NCI-H1417 treated with DMSO at 0.1 percent for 48 hours (cell line): ENCODE measurements around the gene CHAC1.
"Not testable (repeated sequence)": the region's sequence is repeated elsewhere in the genome, so short reads cannot be mapped to it uniquely, and the experiment has no call there.

ENCODE experiments used
- DNase-seq: peaks from one replicate; lab custom pipeline; 2025; lab: John Stamatoyannopoulos, UW

CHAC1 gene

GRCh38 chr15:40957041-40957555 lies 3.8 kb downstream of the CHAC1 start:
- DNase-seq, result no peak

DNA sequence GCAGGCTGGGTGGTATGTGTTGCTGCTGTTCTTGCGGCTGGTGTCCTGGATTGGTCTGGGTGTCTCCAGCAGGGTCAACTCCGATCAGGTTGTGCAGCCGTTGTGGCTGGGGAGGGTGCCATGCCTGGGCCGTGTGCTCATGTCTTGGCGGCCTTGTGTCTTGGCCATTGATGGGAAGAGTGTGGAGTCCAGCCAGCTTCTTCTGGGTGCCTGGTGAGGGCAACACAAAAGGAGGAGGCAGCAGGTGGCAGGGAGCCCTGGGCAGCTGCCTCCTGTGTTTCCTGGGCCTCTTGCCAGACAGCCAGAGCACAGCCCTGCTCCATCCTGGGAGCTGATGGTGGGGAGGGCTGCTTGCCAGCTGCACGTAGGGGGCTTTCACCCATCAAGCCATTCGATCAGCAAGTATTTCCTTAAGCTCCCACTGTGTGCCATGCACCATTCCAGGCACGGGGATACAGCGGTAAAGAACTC lies 4.3 kb downstream of the CHAC1 start:
- no peak for DNase-seq

DNA sequence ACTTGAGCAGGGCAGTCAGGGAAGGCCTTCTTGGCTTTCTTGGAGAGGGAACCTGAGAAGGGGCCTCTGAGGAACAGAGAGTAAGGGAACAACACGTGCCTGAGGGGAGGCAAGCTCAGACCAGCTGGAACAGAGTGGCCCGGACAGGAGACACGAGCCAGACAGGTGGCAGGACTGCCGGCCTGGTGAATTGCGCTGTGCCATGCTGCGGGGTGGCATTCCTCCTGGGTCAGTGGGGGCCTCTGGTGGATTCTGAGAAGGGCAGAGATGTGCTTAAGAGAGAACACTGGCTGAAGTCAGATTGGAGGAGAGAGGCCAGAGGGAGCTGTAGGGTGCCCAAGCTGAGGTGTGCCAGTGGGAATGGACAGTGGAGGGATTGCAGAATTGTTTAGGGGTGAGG lies 4.9 kb downstream of the CHAC1 start:
- DNase-seq, result no peak

DNA sequence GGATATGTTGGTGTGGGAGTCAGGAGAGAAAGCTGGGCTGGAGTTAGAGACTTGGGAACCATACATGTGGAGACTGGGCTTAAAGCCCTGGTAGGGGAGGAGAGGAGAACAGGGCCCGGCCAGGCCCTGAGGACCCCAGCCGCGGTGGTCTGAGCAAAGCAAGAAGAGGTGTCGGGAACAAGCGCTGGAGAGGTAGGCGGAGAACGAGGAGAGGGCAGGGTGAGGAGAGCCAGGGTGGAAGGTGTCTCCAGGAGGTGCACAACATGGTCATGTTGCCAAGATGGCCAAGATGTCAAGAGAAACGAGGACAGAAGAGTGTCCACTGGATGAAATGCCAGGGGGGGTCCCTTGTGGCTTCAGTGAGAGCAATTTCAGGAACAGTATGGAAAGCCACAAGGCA lies 5.5 kb downstream of the CHAC1 start:
- no peak for DNase-seq

- no peak for DNase-seq
Observed at GRCh38 chr15:40959331-40960141, 6.3 kb downstream of the CHAC1 start.

- no peak for DNase-seq
Observed at GRCh38 chr15:40960151-40960885, 7.0 kb downstream of the CHAC1 start.

- DNase-seq, result no peak
Observed at GRCh38 chr15:40960925-40961324, 7.7 kb downstream of the CHAC1 start.

DNA sequence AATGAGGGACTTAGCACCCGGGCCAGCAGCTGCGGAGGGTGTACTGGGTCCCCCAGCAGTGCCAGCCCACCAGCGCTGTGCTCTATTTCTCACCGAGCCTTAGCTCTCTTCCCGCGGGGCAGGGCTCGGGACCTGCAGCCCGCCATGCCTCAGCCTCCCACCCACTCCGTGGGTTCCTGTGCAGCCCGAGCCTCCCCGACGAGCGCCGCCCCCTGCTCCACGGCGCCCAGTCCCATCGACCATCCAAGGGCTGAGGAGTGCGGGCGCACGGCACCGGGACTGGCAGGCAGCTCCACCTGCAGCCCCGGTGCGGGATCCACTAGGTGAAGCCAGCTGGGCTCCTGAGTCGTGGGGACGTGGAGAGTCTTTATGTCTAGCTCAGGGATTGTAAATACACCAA lies 8.5 kb downstream of the CHAC1 start:
- not testable (repeated sequence) for DNase-seq

DNA sequence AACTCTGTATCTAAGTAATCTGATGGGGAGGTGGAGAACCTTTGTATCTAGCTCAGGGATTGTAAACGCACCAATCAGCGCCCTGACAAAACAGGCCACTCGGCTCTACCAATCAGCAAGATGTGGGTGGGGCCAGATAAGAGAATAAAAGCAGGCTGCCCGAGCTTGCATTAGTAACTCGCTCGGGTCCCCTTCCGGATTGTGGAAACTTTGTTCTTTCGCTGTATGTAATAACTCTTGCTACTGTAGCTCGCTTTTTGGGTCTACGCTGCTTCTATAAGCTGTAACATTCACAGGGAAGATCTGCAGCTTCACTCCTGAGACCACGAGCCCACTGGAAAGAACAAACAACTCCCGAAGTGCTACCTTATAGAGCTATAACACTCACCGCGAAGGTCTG lies 9.0 kb downstream of the CHAC1 start:
- DNase-seq, result not testable (repeated sequence)

DNA sequence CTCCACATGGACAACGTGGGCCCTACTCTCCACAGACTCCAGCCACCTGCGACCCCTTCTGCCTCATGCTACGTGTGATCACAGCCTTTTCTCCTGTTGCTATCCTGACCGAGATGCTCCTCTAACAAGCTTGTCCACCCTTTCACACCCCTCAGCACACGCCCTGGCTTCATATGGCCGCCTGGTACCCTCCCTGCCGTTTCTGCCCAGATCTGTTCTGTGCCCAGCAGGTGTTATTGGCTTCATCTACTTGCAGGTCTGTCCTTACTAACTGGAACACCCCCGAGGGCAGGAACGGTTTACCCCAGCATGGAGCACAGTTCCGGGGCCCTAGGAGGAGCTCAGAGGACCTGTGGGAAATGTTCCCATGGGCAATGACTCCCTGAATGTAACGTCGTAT lies 9.9 kb downstream of the CHAC1 start:
- no peak for DNase-seq

DNA sequence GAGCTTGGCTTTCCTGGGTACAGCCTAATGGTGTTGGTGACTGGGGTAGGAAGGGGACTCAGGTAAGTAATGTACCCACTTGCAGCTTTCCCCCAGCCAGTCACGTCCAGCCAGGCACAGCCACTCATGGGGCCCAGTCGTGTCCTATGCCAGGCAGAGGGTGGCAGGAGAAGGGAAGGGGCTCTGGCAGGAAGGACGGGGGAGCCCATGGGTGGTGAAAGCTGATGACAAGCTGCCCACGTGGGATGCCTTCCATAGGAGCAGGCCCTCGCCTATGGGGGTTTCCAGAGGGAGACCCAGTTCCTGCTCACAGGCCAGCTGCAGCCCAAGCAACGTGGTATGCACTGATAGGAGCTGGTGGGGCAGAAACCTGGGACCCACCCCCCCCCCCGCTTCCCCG lies 10.7 kb downstream of the CHAC1 start:
- no peak for DNase-seq

GRCh38 chr15:40964634-40965033 lies 11.4 kb downstream of the CHAC1 start:
- DNase-seq, result no peak

GRCh38 chr15:40968290-40969085 lies 15.2 kb downstream of the CHAC1 start:
- no peak for DNase-seq

GRCh38 chr15:40969363-40969762 lies 16.1 kb downstream of the CHAC1 start:
- no peak for DNase-seq

DNA sequence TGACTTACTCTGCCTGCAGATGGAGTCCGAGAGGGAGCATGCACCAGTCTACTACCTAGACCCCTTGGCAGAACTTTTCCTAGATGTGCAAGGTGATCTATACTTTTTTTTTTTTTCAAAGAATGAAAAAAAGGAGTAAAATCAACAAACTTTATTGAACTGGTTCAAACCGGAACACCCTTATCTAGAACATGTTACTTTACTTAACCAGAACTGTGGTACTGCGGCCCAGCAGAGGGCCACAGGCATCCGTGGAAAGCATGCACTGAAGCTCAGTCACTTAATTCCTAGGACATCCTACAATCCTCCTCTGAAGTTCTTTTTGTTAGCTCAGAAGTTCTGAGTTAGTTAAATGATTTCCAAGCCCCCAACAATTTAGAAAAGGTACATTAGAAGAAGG lies 21.6 kb downstream of the CHAC1 start:
- DNase-seq, result no peak

GRCh38 chr15:40976819-40977218 lies 23.5 kb downstream of the CHAC1 start:
- DNase-seq, result no peak

- DNase-seq, result no peak
Observed at GRCh38 chr15:40978141-40978540, 24.9 kb downstream of the CHAC1 start.

- DNase-seq, result no peak
Observed at GRCh38 chr15:40978562-40978961, 25.3 kb downstream of the CHAC1 start.

GRCh38 chr15:40981186-40981585 lies 27.9 kb downstream of the CHAC1 start:
- DNase-seq, result no peak

GRCh38 chr15:40982855-40983254 lies 29.6 kb downstream of the CHAC1 start:
- no peak for DNase-seq

GRCh38 chr15:40984406-40984805 lies 31.1 kb downstream of the CHAC1 start:
- DNase-seq, result no peak

DNA sequence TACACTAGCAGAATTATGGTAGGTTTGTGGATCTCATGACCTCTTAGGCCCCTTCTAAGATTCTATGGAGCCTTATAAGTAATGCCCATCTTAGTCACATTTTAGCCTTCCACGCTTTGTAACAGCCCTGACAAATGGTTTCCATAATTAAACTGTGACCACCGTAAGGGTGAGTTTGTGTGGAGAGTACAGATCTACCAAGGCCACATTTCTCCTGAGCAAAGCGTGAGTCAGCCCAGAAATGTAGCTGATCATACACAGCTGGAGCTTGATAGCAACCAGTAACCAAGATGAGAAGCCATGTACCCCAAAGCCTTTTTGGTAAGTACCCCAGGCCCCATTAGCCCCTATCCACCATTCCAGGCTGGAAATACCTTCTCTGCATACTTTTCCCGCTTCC lies 31.7 kb downstream of the CHAC1 start:
- DNase-seq, result no peak
